Smooth muscle cell (in vitro differentiated cells): ENCODE measurements around the gene CD44. TPM values are rescaled to one million over a fixed set of nuclear protein-coding genes. Genes with fewer than 3 reads are reported as not detected.

Source experiments
- DNase-seq: peaks from one replicate; lab custom pipeline; 2025; ENCODE audit not compliant: unreplicated experiment; lab: John Stamatoyannopoulos, UW
- H2AFZ ChIP-seq: fragments of 200-600 bp; sonication (generic); 2 replicates; pipeline ENCODE4 v1.6.0; 2016; ENCODE audit warnings: antibody characterized with exemption, low read depth, mild to moderate bottlenecking
- H3F3A ChIP-seq: fragments of 200-600 bp; sonication (generic); 2 replicates; pipeline ENCODE4 v1.6.0; 2017; ENCODE audit warnings: antibody characterized with exemption, low read depth
- H3K27ac ChIP-seq: fragments of 200-600 bp; sonication (generic); 2 replicates; pipeline ENCODE4 v1.5.1; 2016; ENCODE audit warnings: low read depth, mild to moderate bottlenecking
- H3K27me3 ChIP-seq: fragments of 200-600 bp; sonication (generic); 2 replicates; pipeline ENCODE4 v1.6.1; 2016; ENCODE audit warnings: low read depth, mild to moderate bottlenecking
- H3K36me3 ChIP-seq: fragments of 200-600 bp; sonication (generic); 2 replicates; pipeline ENCODE4 v1.5.1; 2016; ENCODE audit warnings: low read depth
- H3K4me1 ChIP-seq: fragments of 200-600 bp; sonication (generic); 2 replicates; pipeline ENCODE4 v1.5.1; 2016; ENCODE audit warnings: low read depth
- H3K4me2 ChIP-seq: fragments of 200-600 bp; sonication (generic); 2 replicates; pipeline ENCODE4 v1.6.0; 2016; ENCODE audit warnings: mild to moderate bottlenecking
- H3K4me3 ChIP-seq: fragments of 200-600 bp; sonication (generic); 2 replicates; pipeline ENCODE4 v1.5.1; 2016; ENCODE audit warnings: mild to moderate bottlenecking
- H3K79me2 ChIP-seq: fragments of 200-600 bp; sonication (generic); 2 replicates; pipeline ENCODE4 v1.6.0; 2016; ENCODE audit warnings: low read depth, mild to moderate bottlenecking
- H3K9ac ChIP-seq: fragments of 200-600 bp; sonication (generic); 2 replicates; pipeline ENCODE4 v1.6.0; 2016; ENCODE audit warnings: low read depth
- H3K9me3 ChIP-seq: fragments of 200-600 bp; sonication (generic); replicated peaks from 2 replicates; pipeline ENCODE4 v1.5.1; 2016; ENCODE audit warnings: low read depth
- H4K20me1 ChIP-seq: fragments of 200-600 bp; sonication (generic); 2 replicates; pipeline ENCODE4 v1.6.0; 2016; ENCODE audit warnings: low read depth
- CTCF ChIP-seq: fragments of 200-600 bp; sonication (generic); IDR thresholded peaks from 2 replicates; pipeline ENCODE4 v1.5.1; 2017; ENCODE audit warnings: borderline replicate concordance, mild to moderate bottlenecking, antibody characterized with exemption; ENCODE audit not compliant: insufficient read depth, poor library complexity, severe bottlenecking
- WGBS: methylation state at CpG from one replicate; pipeline ENCODE4 v1.1.7; 2016; ENCODE audit warnings: low lambda C conversion rate; 5-methylcytosine and 5-hydroxymethylcytosine counted together
- polyA plus RNA-seq: library from polyadenylated mRNA; unstranded; fragments of >200 nt; fragmentation: Nextera tagmentation; extraction: Ambion mirVana; gene quantifications from 2 replicates; pipeline ENCODE4 v1.2.1, GENCODE V29; 2016
- total RNA-seq: library from RNA; depleted of rRNA; stranded (reverse); fragments of >200 nt; gene quantifications from 2 replicates; pipeline ENCODE4 v1.2.3, GENCODE V29; 2014

Gene CD44
- total and polyA plus RNA-seq, 2 experiments from 2014 or later: 116 to 248 TPM

GRCh38 chr11:35173011-35173511, 34.1 kb downstream of the CD44 start:
- Histone ChIP-seq H3K9ac (no peak overlapping the region), H2AFZ (no peak overlapping the region), H3K9me3 (no peaks in the 10 kb centered on the region), H3K27ac (no peak overlapping the region), H3K4me3 (no peak overlapping the region), H4K20me1 (no peaks in the 10 kb centered on the region), H3K27me3 (no peaks in the 10 kb centered on the region), H3F3A (peaks cover 8% of the 10 kb centered on the region), H3K36me3 (no peaks in the 10 kb centered on the region), H3K4me1 (peaks cover 13% of the 10 kb centered on the region), H3K4me2 (no peak overlapping the region), H3K79me2 (peaks cover 10% of the 10 kb centered on the region)
- no peak for TF ChIP-seq CTCF
- no peak for DNase-seq
- 68% methylated on average over 2 of the region's 2 CpGs for WGBS

- no peaks in the 10 kb centered on the region for H3K36me3 ChIP-seq
- H4K20me1 ChIP-seq: no peaks in the 10 kb centered on the region
- no peak overlapping the region for H3K9ac ChIP-seq
- peaks cover 13% of the 10 kb centered on the region for H3K4me1 ChIP-seq
- no peak overlapping the region for H3K27ac ChIP-seq
- DNase-seq: no peak
- H3K79me2 ChIP-seq: peaks cover 8% of the 10 kb centered on the region
- WGBS: 89% methylated on average over 3 of the region's 3 CpGs
- H3K4me3 ChIP-seq: no peak overlapping the region
- H3K27me3 ChIP-seq: no peaks in the 10 kb centered on the region
- TF ChIP-seq CTCF: no peak
- no peak overlapping the region for H2AFZ ChIP-seq
- peak overlapping the region; percentile 13 for H3K4me2 ChIP-seq
- no peaks in the 10 kb centered on the region for H3K9me3 ChIP-seq
- H3F3A ChIP-seq: peaks cover 8% of the 10 kb centered on the region
These were observed 34.9 kb downstream of the CD44 start for GRCh38 chr11:35173616-35174566.

- 50% methylated on average over 3 of the region's 3 CpGs for WGBS
- H3K4me2 ChIP-seq: peak overlapping the region; percentile 13
- peaks cover 5% of the 10 kb centered on the region for H3K79me2 ChIP-seq
- no peak overlapping the region for H3K4me3 ChIP-seq
- TF ChIP-seq CTCF: no peak
- DNase-seq: no peak
- peaks cover 8% of the 10 kb centered on the region for H3F3A ChIP-seq
- no peaks in the 10 kb centered on the region for H3K27me3 ChIP-seq
- no peak overlapping the region for H3K9ac ChIP-seq
- H3K9me3 ChIP-seq: no peaks in the 10 kb centered on the region
- H2AFZ ChIP-seq: no peak overlapping the region
- peaks cover 13% of the 10 kb centered on the region for H3K4me1 ChIP-seq
- H4K20me1 ChIP-seq: no peaks in the 10 kb centered on the region
- H3K27ac ChIP-seq: peak overlapping the region; percentile 15
- no peaks in the 10 kb centered on the region for H3K36me3 ChIP-seq
These were observed 35.7 kb downstream of the CD44 start for GRCh38 chr11:35174666-35175065.
